ENCODE measurements around the gene SAP30L.

The SAP30L gene

DNA sequence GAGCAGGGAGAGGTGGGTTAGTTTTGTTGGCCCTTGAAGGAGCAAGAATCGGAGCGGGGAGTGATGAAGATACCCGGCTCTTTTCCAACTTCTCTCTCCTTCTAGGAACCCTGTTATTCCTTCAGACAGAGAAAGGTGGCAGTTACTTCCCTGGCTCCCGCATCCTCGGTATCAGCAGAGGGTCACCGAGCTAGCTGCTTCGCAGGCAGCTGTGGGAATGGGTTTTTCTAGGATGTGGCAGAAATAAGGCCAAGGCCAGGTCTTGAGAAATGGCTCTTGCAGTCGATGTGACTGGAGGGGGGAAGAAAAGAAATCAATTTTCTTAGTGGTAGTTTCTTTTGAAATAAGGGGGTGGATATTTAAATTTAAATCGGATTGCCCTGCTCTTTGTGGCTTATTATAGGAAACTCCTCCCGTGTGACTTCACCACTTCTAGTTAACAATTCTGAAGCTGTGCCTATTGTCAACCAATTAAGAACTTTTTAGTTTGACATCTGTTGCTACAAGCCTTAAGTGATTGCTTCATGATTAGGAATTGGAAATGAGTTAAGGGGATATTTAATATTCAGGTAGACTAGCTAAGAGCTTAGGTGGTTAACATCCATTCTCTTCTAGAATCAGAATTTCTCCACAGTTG is 1.4 kb downstream of the SAP30L start:
- no peak overlapping the region; the same call in 1 of the 2 replicates for H3K9ac ChIP-seq (ENCODE audit: low read depth, low read length)
- peaks cover 14% of the 10 kb centered on the region for H3K36me3 ChIP-seq (ENCODE audit: insufficient read depth, low read depth, low read length)
- no peak overlapping the region for H3K27ac ChIP-seq (ENCODE audit: low read length)
- H3K27me3 ChIP-seq (ENCODE audit: insufficient read depth, low read length) = peaks cover 20% of the 10 kb centered on the region; the same call in 1 of the 2 replicates
- H3K4me3 ChIP-seq (ENCODE audit: low read length) = peak overlapping the region; percentile 78
- peaks cover 6% of the 10 kb centered on the region for H3K4me1 ChIP-seq (ENCODE audit: insufficient read depth, low read length)
- no peaks in the 10 kb centered on the region for H3K9me3 ChIP-seq (ENCODE audit: insufficient read depth, low read depth, low read length)

DNA sequence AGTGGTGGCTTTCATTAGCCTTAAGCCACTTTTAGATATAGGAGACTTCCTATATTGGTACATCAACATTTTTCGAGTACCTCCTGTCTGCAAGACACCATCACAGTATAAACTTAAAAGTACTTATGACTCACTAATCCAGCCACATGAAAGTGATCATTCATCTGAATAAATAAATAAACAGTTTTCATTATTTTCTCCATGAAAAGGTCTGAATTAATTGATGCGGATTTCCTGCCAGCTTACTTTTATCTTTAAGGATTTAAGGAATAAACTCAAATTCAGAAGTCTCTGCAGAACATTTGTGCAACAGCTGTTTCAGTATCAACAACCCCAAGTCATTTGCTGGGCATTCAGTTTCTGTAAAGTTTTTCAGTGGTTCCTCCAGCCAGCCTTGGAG is 4.0 kb downstream of the SAP30L start:
- Histone ChIP-seq H3K36me3 (ENCODE audit: insufficient read depth, low read depth, low read length) (peaks cover 32% of the 10 kb centered on the region), H3K4me3 (ENCODE audit: low read length) (no peak overlapping the region), H3K27ac (ENCODE audit: low read length) (no peak overlapping the region), H3K27me3 (ENCODE audit: insufficient read depth, low read length) (peaks cover 16% of the 10 kb centered on the region; the same call in 1 of the 2 replicates), H3K4me1 (ENCODE audit: insufficient read depth, low read length) (peaks cover 6% of the 10 kb centered on the region), H3K9me3 (ENCODE audit: insufficient read depth, low read depth, low read length) (no peaks in the 10 kb centered on the region), H3K9ac (ENCODE audit: low read depth, low read length) (no peak overlapping the region)

DNA sequence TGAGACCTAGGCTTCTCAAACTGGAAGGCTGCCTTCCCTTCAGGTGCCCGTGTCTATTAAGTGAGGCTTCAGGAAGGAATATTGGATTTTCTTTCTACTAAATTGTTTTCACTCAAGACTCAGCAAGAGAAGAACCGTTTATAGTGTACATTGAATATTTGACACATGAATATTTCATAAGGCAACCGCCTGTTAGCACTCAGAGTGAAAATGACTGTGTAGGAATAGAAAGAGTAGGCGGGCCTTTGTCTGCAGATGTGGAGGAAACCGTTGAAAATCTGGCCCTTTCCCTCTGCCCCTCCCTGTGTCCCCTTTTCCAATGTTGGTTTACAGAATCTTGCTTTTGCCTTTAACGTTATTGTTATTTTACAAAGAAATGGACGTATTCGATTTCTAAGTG is 6.2 kb downstream of the SAP30L start:
- no peak overlapping the region for H3K27ac ChIP-seq (ENCODE audit: low read length)
- H3K36me3 ChIP-seq (ENCODE audit: insufficient read depth, low read depth, low read length) = peaks cover 49% of the 10 kb centered on the region

DNA sequence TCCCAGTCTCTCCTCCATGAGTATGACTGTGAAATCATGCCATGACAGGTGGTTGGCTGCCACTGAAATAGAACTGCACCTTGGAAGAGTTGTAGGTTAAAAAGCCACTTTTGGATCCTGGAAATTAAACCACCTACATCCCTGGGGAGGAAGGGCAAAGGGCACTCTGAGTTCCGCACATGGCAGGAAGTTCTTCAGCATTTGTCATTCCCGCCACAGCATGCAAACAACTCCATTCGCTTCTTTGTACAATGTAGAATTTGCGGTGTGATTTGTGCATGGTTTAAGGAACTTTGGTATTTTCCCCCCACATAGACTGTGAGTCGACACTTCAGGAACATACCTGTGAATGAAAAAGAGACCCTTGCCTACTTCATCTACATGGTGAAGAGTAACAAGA is 9.8 kb downstream of the SAP30L start:
- peaks cover 54% of the 10 kb centered on the region for H3K36me3 ChIP-seq (ENCODE audit: insufficient read depth, low read depth, low read length)
- H3K27ac ChIP-seq (ENCODE audit: low read length) = no peak overlapping the region
- H3K4me3 ChIP-seq (ENCODE audit: low read length) = no peak overlapping the region
- no peaks in the 10 kb centered on the region for H3K4me1 ChIP-seq (ENCODE audit: insufficient read depth, low read length)
- H3K27me3 ChIP-seq (ENCODE audit: insufficient read depth, low read length) = no peaks in the 10 kb centered on the region
- H3K9me3 ChIP-seq (ENCODE audit: insufficient read depth, low read depth, low read length) = no peaks in the 10 kb centered on the region
- H3K9ac ChIP-seq (ENCODE audit: low read depth, low read length) = no peak overlapping the region

More for the DNA sequence above, 6.2 kb downstream of the SAP30L start:
- H3K9ac ChIP-seq (ENCODE audit: low read depth, low read length) = no peak overlapping the region
- H3K4me1 ChIP-seq (ENCODE audit: insufficient read depth, low read length) = peaks cover 6% of the 10 kb centered on the region
- no peak overlapping the region for H3K4me3 ChIP-seq (ENCODE audit: low read length)
- H3K27me3 ChIP-seq (ENCODE audit: insufficient read depth, low read length) = peaks cover 13% of the 10 kb centered on the region; the same call in 1 of the 2 replicates
- H3K9me3 ChIP-seq (ENCODE audit: insufficient read depth, low read depth, low read length) = no peaks in the 10 kb centered on the region

DNA sequence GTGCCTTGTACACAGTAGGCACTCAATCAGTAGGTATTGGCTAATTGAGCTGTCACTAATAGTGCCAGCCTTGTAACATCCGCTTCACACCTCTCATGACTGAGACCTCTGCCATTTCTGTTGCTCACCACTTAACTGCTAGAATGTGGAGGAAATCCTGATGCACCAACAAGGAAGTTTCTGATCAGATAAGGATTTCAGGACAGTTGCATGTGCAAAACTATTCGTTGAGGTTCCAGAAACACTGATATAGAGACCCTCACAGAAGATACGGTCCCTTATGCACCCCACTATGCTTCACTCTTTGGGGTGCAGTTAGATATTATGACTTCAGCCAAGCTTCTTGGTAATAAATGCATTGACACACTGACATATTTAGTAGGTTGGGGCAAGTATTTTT is 10.7 kb downstream of the SAP30L start:
- Histone ChIP-seq H3K27ac (ENCODE audit: low read length) (no peak overlapping the region), H3K4me1 (ENCODE audit: insufficient read depth, low read length) (no peaks in the 10 kb centered on the region), H3K4me3 (ENCODE audit: low read length) (no peak overlapping the region), H3K9me3 (ENCODE audit: insufficient read depth, low read depth, low read length) (no peaks in the 10 kb centered on the region), H3K9ac (ENCODE audit: low read depth, low read length) (no peak overlapping the region), H3K36me3 (ENCODE audit: insufficient read depth, low read depth, low read length) (peaks cover 48% of the 10 kb centered on the region), H3K27me3 (ENCODE audit: insufficient read depth, low read length) (no peaks in the 10 kb centered on the region)

DNA sequence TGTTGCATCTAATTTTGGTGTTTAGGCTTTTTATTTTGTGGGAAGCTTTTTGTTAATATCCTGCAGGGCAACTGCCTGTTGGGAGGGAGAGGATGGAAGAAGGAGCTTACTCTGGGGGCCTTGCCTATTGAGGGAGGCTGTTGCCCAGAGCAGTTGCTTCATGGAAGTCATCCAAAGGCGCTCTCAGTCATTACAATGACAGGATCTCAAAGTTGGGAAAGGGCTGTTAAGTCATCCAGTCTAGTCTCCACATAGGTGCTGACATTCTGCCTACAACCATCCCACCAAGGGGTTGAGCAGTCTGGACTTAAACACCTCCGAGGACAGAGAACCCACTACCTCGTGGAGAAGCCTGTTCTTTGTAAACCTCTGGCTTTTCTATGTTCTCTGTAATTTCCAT is 13.2 kb downstream of the SAP30L start:
- H3K9ac ChIP-seq (ENCODE audit: low read depth, low read length) = no peak overlapping the region
- no peaks in the 10 kb centered on the region for H3K4me1 ChIP-seq (ENCODE audit: insufficient read depth, low read length)
- H3K36me3 ChIP-seq (ENCODE audit: insufficient read depth, low read depth, low read length) = peaks cover 30% of the 10 kb centered on the region
- H3K27me3 ChIP-seq (ENCODE audit: insufficient read depth, low read length) = no peaks in the 10 kb centered on the region
- H3K27ac ChIP-seq (ENCODE audit: low read length) = no peak overlapping the region
- no peak overlapping the region for H3K4me3 ChIP-seq (ENCODE audit: low read length)
- H3K9me3 ChIP-seq (ENCODE audit: insufficient read depth, low read depth, low read length) = no peaks in the 10 kb centered on the region

DNA sequence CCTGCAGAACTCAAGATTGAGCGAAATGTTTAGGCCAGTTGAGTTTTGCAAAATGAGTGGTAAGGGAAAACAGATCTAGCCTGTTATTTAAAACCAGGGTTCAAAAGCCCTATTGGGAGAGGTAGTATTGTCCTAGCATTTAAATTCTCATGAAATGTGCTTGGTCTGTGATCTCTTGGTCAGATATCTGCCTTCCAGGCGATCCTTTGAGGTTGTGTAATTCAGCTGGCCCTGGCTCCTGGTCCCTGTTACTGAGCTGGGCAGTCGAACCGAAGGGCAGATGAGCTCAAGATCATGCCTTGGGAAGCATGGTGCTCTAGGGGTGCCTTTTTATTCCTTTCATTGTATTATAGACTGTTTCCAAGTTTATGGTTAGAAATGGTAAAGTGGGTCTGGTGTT is 14.4 kb downstream of the SAP30L start:
- Histone ChIP-seq H3K4me1 (ENCODE audit: insufficient read depth, low read length) (no peaks in the 10 kb centered on the region), H3K27me3 (ENCODE audit: insufficient read depth, low read length) (no peaks in the 10 kb centered on the region; the same call in 1 of the 2 replicates), H3K36me3 (ENCODE audit: insufficient read depth, low read depth, low read length) (peaks cover 22% of the 10 kb centered on the region), H3K9ac (ENCODE audit: low read depth, low read length) (no peak overlapping the region), H3K27ac (ENCODE audit: low read length) (no peak overlapping the region), H3K4me3 (ENCODE audit: low read length) (no peak overlapping the region), H3K9me3 (ENCODE audit: insufficient read depth, low read depth, low read length) (no peaks in the 10 kb centered on the region)

DNA sequence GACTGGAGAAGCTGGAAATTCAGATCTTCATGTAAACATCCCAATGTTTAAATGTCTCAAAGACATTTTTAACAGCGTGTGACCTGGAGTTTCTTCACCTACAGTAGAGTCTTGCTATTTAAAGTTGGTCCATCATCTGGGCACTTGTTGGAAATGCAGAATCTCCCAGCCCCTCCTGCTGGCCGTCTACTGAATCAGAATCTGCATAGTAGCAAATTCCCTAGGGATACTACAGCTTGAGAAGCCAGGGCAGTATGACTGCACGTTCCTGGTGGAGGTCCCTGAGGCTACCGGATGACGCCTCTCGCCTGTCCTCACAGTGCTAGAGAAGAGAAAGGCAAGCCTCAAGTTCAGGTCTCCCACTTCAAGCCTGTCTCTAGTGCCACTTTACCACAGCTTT is 15.7 kb downstream of the SAP30L start:
- H3K4me3 ChIP-seq (ENCODE audit: low read length) = no peak overlapping the region
- H3K9me3 ChIP-seq (ENCODE audit: insufficient read depth, low read depth, low read length) = no peaks in the 10 kb centered on the region
- no peak overlapping the region for H3K27ac ChIP-seq (ENCODE audit: low read length)
- no peaks in the 10 kb centered on the region for H3K4me1 ChIP-seq (ENCODE audit: insufficient read depth, low read length)
- H3K36me3 ChIP-seq (ENCODE audit: insufficient read depth, low read depth, low read length) = peaks cover 9% of the 10 kb centered on the region
- H3K9ac ChIP-seq (ENCODE audit: low read depth, low read length) = no peak overlapping the region
- peaks cover 9% of the 10 kb centered on the region for H3K27me3 ChIP-seq (ENCODE audit: insufficient read depth, low read length)

DNA sequence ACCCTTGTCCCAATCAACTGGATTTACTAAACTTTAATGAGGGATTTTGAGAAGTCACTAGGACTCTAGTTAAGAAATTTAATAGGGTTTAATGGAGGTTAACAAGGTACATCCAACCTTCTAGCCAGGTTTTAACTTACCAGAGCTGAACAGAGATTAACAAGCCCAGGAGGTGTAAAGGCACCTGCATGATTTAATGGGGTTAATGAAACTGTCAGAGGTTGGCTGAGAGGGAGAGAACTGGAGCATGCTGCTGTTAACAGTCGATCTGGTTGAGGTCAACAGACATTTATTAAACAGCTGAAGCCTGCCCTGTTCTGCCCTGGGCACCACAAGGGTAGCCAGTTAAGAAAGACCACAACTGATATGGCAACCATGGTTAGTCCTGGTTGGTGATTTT is 18.6 kb downstream of the SAP30L start:
- H3K4me1 ChIP-seq (ENCODE audit: insufficient read depth, low read length) = no peaks in the 10 kb centered on the region
- H3K9me3 ChIP-seq (ENCODE audit: insufficient read depth, low read depth, low read length) = no peaks in the 10 kb centered on the region
- no peak overlapping the region for H3K4me3 ChIP-seq (ENCODE audit: low read length)
- H3K27me3 ChIP-seq (ENCODE audit: insufficient read depth, low read length) = peaks cover 38% of the 10 kb centered on the region
- H3K36me3 ChIP-seq (ENCODE audit: insufficient read depth, low read depth, low read length) = no peaks in the 10 kb centered on the region
- no peak overlapping the region for H3K9ac ChIP-seq (ENCODE audit: low read depth, low read length)
- no peak overlapping the region for H3K27ac ChIP-seq (ENCODE audit: low read length)

DNA sequence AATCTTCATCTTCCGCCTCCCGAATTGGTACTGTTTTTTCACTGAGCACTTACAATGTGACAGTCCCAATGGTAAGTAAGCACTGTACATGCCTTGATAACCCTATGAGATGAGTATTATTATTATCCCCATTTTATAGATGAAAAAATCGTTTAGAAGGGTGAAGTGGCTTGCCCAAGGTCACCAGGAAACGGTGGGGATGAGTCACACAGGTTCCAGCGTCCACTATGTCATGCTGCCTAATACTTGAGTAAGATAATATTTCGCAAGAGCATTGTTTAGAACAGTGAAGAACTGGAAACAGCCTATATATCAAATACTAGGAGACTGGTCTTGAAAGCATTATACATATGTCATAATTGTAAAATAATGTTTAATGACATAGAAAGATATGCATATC is 19.4 kb downstream of the SAP30L start:
- no peak overlapping the region for H3K9ac ChIP-seq (ENCODE audit: low read depth, low read length)
- no peaks in the 10 kb centered on the region for H3K36me3 ChIP-seq (ENCODE audit: insufficient read depth, low read depth, low read length)
- no peak overlapping the region for H3K4me3 ChIP-seq (ENCODE audit: low read length)
- peaks cover 46% of the 10 kb centered on the region for H3K27me3 ChIP-seq (ENCODE audit: insufficient read depth, low read length)
- no peaks in the 10 kb centered on the region for H3K9me3 ChIP-seq (ENCODE audit: insufficient read depth, low read depth, low read length)
- H3K4me1 ChIP-seq (ENCODE audit: insufficient read depth, low read length) = no peaks in the 10 kb centered on the region
- no peak overlapping the region for H3K27ac ChIP-seq (ENCODE audit: low read length)

DNA sequence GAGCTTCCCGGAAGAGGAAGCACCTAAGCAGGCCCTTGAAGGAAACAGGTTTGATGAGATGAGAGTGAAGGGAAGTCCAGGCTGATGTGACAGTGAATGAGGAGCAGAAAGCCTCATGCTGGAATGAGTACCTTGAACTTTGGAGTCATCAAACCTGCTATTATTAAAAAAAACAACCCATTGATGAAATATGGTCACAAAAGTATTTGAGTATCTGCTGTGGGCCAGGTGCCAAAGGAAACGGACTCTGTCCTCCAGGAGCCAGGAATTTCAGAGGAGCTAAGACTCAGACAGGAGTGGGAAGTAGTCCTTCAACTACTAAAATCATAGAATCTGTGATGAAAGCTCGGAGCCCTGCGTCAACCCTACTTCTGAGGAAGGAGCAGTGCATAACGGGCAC is 20.4 kb downstream of the SAP30L start:
- Histone ChIP-seq H3K36me3 (ENCODE audit: insufficient read depth, low read depth, low read length) (no peaks in the 10 kb centered on the region), H3K27me3 (ENCODE audit: insufficient read depth, low read length) (peaks cover 56% of the 10 kb centered on the region), H3K27ac (ENCODE audit: low read length) (no peak overlapping the region), H3K9me3 (ENCODE audit: insufficient read depth, low read depth, low read length) (no peaks in the 10 kb centered on the region), H3K4me1 (ENCODE audit: insufficient read depth, low read length) (no peaks in the 10 kb centered on the region), H3K9ac (ENCODE audit: low read depth, low read length) (no peak overlapping the region), H3K4me3 (ENCODE audit: low read length) (no peak overlapping the region)

DNA sequence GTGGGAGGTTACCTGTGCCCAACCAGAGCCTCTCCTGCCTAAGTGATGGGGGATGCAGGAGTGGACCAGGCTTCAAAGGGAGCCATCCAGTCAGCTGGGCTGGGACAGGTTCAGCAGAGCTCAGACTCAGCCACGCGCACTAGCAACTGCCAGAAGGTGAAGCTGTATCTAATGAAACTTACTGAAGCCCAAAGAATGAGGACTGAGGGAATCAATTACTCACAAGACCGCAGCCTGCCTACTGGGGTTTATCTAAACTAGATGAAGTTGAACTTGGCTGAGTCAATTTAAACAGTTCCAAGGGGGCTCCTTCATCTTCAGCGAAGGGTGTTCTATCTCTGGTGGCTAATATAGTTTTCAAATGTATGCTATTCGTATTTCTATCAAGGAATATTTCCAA is 20.9 kb downstream of the SAP30L start:
- Histone ChIP-seq H3K27me3 (ENCODE audit: insufficient read depth, low read length) (peaks cover 61% of the 10 kb centered on the region), H3K9me3 (ENCODE audit: insufficient read depth, low read depth, low read length) (no peaks in the 10 kb centered on the region), H3K4me1 (ENCODE audit: insufficient read depth, low read length) (no peaks in the 10 kb centered on the region), H3K9ac (ENCODE audit: low read depth, low read length) (no peak overlapping the region), H3K36me3 (ENCODE audit: insufficient read depth, low read depth, low read length) (no peaks in the 10 kb centered on the region), H3K4me3 (ENCODE audit: low read length) (no peak overlapping the region), H3K27ac (ENCODE audit: low read length) (no peak overlapping the region)
